Measurements from ENCODE around the gene NDFIP2. TPM values are rescaled to one million over a fixed set of nuclear protein-coding genes. Genes with fewer than 3 reads are reported as not detected.

The NDFIP2 gene
- total RNA-seq, 1 experiment from 2014 or later = 31.0 TPM

GRCh38 chr13:79447141-79447540 lies 33.8 kb upstream of the NDFIP2 start:
- Mint-ChIP-seq H3K36me3 (ENCODE audit: insufficient read depth in 1 of 3, low read depth in 3 of 3) (no peaks in the 10 kb centered on the region), H3K4me1 (peaks cover 14 to 23% of the 10 kb centered on the region in 2 experiments), H3K27ac (no peak overlapping the region), H3K9me3 (no peaks in the 10 kb centered on the region), H3K4me3 (no peak overlapping the region), H3K27me3 (ENCODE audit: low read depth) (no peaks in the 10 kb centered on the region)
- no peak overlapping the region for H2BK12ac ChIP-seq (ENCODE audit: insufficient read length, low read depth, low read length)
- H4K20me1 ChIP-seq (ENCODE audit: control insufficient read depth, insufficient read depth, insufficient read length) = no peaks in the 10 kb centered on the region
- no peak overlapping the region for H3K4ac ChIP-seq (ENCODE audit: low read depth, low read length)
- H4K91ac ChIP-seq (ENCODE audit: insufficient read length, low read depth, low read length) = no peak overlapping the region
- DNase-seq = no peak
- no peaks in the 10 kb centered on the region for H3K9me3 ChIP-seq (ENCODE audit: control insufficient read depth, low read depth, low read length)
- no peak overlapping the region for H3T11ph ChIP-seq (ENCODE audit: low read length)
- no peak overlapping the region for H2BK15ac ChIP-seq (ENCODE audit: low read depth, low read length)
- no peaks in the 10 kb centered on the region; the same call in 1 of the 2 replicates for H3K4me1 ChIP-seq (ENCODE audit: insufficient read depth, low read length)
- no peak for TF ChIP-seq CTCF (conservative IDR thresholded peaks at IDR 0.05)
- H3K56ac ChIP-seq (ENCODE audit: insufficient read length, low read depth, low read length) = no peak overlapping the region
- H4K8ac ChIP-seq (replicated peaks; ENCODE audit: insufficient read length, low read depth, low read length) = no peak overlapping the region
- H3K23me2 ChIP-seq (ENCODE audit: insufficient read length, low read depth, low read length, poor library complexity, severe bottlenecking) = no peaks in the 10 kb centered on the region
- no peak overlapping the region for H3K23ac ChIP-seq (ENCODE audit: insufficient read length, low read depth, low read length)
- H3K27me3 ChIP-seq (ENCODE audit: insufficient read depth, low read length) = no peaks in the 10 kb centered on the region
- H2AK5ac ChIP-seq (ENCODE audit: insufficient read length, low read length) = no peak overlapping the region
- no peak overlapping the region for H2BK20ac ChIP-seq (ENCODE audit: low read depth, low read length, poor library complexity, severe bottlenecking)
- no peaks in the 10 kb centered on the region for H3K79me1 ChIP-seq (ENCODE audit: insufficient read depth, low read depth, low read length, poor library complexity, severe bottlenecking)
- no peak overlapping the region for H2AFZ ChIP-seq (ENCODE audit: low read length)
- no peaks in the 10 kb centered on the region for H3K79me2 ChIP-seq (ENCODE audit: insufficient read depth, low read length)
- WGBS (ENCODE audit: extremely low coverage, insufficient read length, low lambda C conversion rate) = no CpG with 5 or more reads among the region's 4 CpGs
- H3K14ac ChIP-seq (ENCODE audit: insufficient read depth, low read length) = no peak overlapping the region
- H3K4me2 ChIP-seq (ENCODE audit: insufficient read depth, insufficient read length, low read length) = no peak overlapping the region
- no peak overlapping the region for H4K5ac ChIP-seq (ENCODE audit: insufficient read length, low read depth, low read length)
- H2BK120ac ChIP-seq (ENCODE audit: low read depth, low read length, poor library complexity, severe bottlenecking) = no peak overlapping the region
- no peak overlapping the region for H3K9ac ChIP-seq (ENCODE audit: extremely low read depth, insufficient read length, low read length)
- no peak overlapping the region for H3K18ac ChIP-seq (ENCODE audit: insufficient read length, low read depth, low read length)
- no peak overlapping the region for H3K27ac ChIP-seq (ENCODE audit: insufficient read length, low read depth, low read length)
- H2BK5ac ChIP-seq (ENCODE audit: insufficient read length, low read length) = no peak overlapping the region

Measured in H9 (cell line).